B cell (primary cell): Measurements from ENCODE around the gene ATG4B. TPM values are rescaled to one million over a fixed set of nuclear protein-coding genes. Genes with fewer than 3 reads are reported as not detected.
A peak's percentile ranks its signal among the peaks of the same experiment; 100 is the strongest.

ENCODE experiments used
- ATAC-seq: fragments of 200-7000 bp; cut with Tn5 transposase; one replicate; pipeline ENCODE4 v1.10.0; 2021; ENCODE audit warnings: low read depth, mild to moderate bottlenecking, moderate number of reproducible peaks, moderate library complexity
- CTCF ChIA-PET: fragments of 350-600 bp; sonication (Branson Sonifier 250); formaldehyde crosslinking; loops from one replicate; lab custom pipeline; 2021; ENCODE audit warnings: antibody characterized with exemption, inconsistent platforms; lab: Charles Lee
- POLR2A ChIA-PET: fragments of 350-600 bp; sonication (Branson Sonifier 250); formaldehyde crosslinking; loops from one replicate; lab custom pipeline; 2021; ENCODE audit warnings: antibody characterized with exemption; lab: Charles Lee
- DNase-seq: peaks from one replicate; pipeline ENCODE4 v3.0.0; 2013
- H2AFZ ChIP-seq: 2 replicates; pipeline ENCODE4 v1.6.1; 2012; ENCODE audit warnings: mild to moderate bottlenecking, low read depth, low read length; ENCODE audit not compliant: insufficient read depth, poor library complexity, severe bottlenecking
- H3K27ac ChIP-seq, 2 donors: 1 replicate in 1 of 2; 2 replicates in 1 of 2; pipeline ENCODE4 v1.5.1; 2012 to 2013; ENCODE audit warnings: low read length in 2 of 2, mild to moderate bottlenecking in 2 of 2, moderate library complexity in 1 of 2
- H3K27me3 ChIP-seq, 4 experiments: fragments of 200-600 bp in 1 of 4; sonication (generic) in 1 of 4; replicated peaks in 1 of 4; 1 replicate in 2 of 4; 2 replicates in 2 of 4; pipeline versions ENCODE4 v1.6.1 to v1.7.0; 2013 to 2016; ENCODE audit warnings: low read length in 3 of 4, mild to moderate bottlenecking in 2 of 4, mixed read lengths in 1 of 4, moderate library complexity in 1 of 4; ENCODE audit not compliant: insufficient read depth in 4 of 4, control insufficient read depth in 3 of 4; ENCODE audit errors: control extremely low read depth in 1 of 4
- H3K36me3 ChIP-seq, 2 experiments: replicated peaks in 1 of 2; 1 replicate in 1 of 2; 2 replicates in 1 of 2; pipeline versions ENCODE4 v1.6.1 to v1.7.1; 2013; ENCODE audit warnings: low read length in 1 of 2; ENCODE audit not compliant: insufficient read depth in 2 of 2, control insufficient read depth in 1 of 2; ENCODE audit errors: control extremely low read depth in 1 of 2, extremely low read depth in 1 of 2
- H3K4me1 ChIP-seq, 2 donors: fragments of 200-600 bp in 1 of 2; sonication (generic) in 1 of 2; 1 replicate in 1 of 2; 2 replicates in 1 of 2; pipeline versions ENCODE4 v1.5.1 to v1.6.1; 2013 to 2017; ENCODE audit warnings: low read length in 2 of 2; ENCODE audit not compliant: control insufficient read depth in 2 of 2, insufficient read depth in 2 of 2
- H3K4me2 ChIP-seq: replicated peaks from 2 replicates; pipeline ENCODE3; 2012; ENCODE audit warnings: mild to moderate bottlenecking, low read depth, low read length; ENCODE audit not compliant: poor library complexity, severe bottlenecking
- H3K4me3 ChIP-seq, 5 experiments: fragments of 200-600 bp in 1 of 5; sonication (generic) in 1 of 5; 1 replicate in 3 of 5; 2 replicates in 2 of 5; pipeline versions ENCODE4 v1.5.1 to v1.7.0; 2011 to 2016; ENCODE audit warnings: low read length in 4 of 5, mild to moderate bottlenecking in 4 of 5, low read depth in 2 of 5, control low read depth in 1 of 5, moderate library complexity in 1 of 5; ENCODE audit not compliant: insufficient read depth in 1 of 5; ENCODE audit errors: control extremely low read depth in 1 of 5, extremely low read depth in 1 of 5
- H3K79me2 ChIP-seq: fragments of 200-600 bp; sonication (generic); one replicate; pipeline ENCODE4 v1.6.0; 2016; ENCODE audit warnings: low read length; ENCODE audit not compliant: control insufficient read depth, insufficient read depth
- H3K9ac ChIP-seq: fragments of 200-600 bp; sonication (generic); 2 replicates; pipeline ENCODE4 v1.6.1; 2017; ENCODE audit warnings: mild to moderate bottlenecking, low read length, moderate library complexity
- H3K9me3 ChIP-seq, 3 donors: one replicate each; pipeline versions ENCODE4 v1.6.1 to v1.7.1; 2013; ENCODE audit warnings: low read length in 2 of 3; ENCODE audit not compliant: control insufficient read depth in 2 of 3, insufficient read depth in 1 of 3; ENCODE audit errors: control extremely low read depth in 1 of 3
- H4K20me1 ChIP-seq: 2 replicates; pipeline ENCODE4 v1.6.0; 2012; ENCODE audit warnings: mild to moderate bottlenecking, low read length; ENCODE audit not compliant: insufficient read depth, control insufficient read depth, poor library complexity, severe bottlenecking
- H3K27ac Mint-ChIP-seq: one replicate; pipeline ENCODE4 v1.8.0; 2021; ENCODE audit warnings: mixed read lengths
- H3K27me3 Mint-ChIP-seq: one replicate; pipeline ENCODE4 v1.8.0; 2021; ENCODE audit warnings: mixed read lengths
- H3K4me1 Mint-ChIP-seq: one replicate; pipeline ENCODE4 v1.8.0; 2021; ENCODE audit warnings: mixed read lengths
- H3K4me3 Mint-ChIP-seq: one replicate; pipeline ENCODE4 v1.8.0; 2021; ENCODE audit warnings: mixed read lengths
- H3K9me3 Mint-ChIP-seq: one replicate; pipeline ENCODE4 v1.8.0; 2022; ENCODE audit warnings: mixed read lengths; ENCODE audit not compliant: insufficient read depth
- CTCF ChIP-seq: fragments of 200-600 bp; IDR thresholded peaks from one replicate; pipeline ENCODE4 v1.8.0; 2022; ENCODE audit warnings: antibody characterized with exemption, mild to moderate bottlenecking
- EZH2 ChIP-seq: IDR thresholded peaks from 2 replicates; pipeline ENCODE4 v1.6.1; 2012; ENCODE audit warnings: borderline replicate concordance, low read depth, mild to moderate bottlenecking, moderate library complexity, low read length; ENCODE audit not compliant: insufficient read depth, poor library complexity, severe bottlenecking
- WGBS: methylation state at CpG from one replicate; pipeline ENCODE4 v1.1.5; 2013; ENCODE audit warnings: missing lambda C conversion rate; ENCODE audit not compliant: insufficient coverage; 5-methylcytosine and 5-hydroxymethylcytosine counted together
- intact Hi-C: fragments of 100-400 bp; cut with micrococcal nuclease; formaldehyde crosslinking; loops from one replicate; pipeline ENCODE4 v1.10.0; 2022
- polyA plus RNA-seq: library from polyadenylated mRNA; depleted of rRNA; stranded (reverse); fragments of >200 nt; gene quantifications from 2 replicates; pipeline ENCODE4 v1.2.3, GENCODE V29; 2012
- total RNA-seq, 2 donors: library from RNA; stranded (reverse); fragments of 120-200 nt in 1 of 2; gene quantifications; 1 replicate in 1 of 2; 2 replicates in 1 of 2; pipeline versions ENCODE4 v1.2.3 to v1.2.4, GENCODE V29; 2013 to 2022

The ATG4B gene
- total and polyA plus RNA-seq, 2 donors (not counting 1 experiment from before 2014, with no cell fraction given), result 130 TPM

- intact Hi-C loops, result no loop called here
Measured at GRCh38 chr2:241611062-241611461, 26.4 kb upstream of the ATG4B start.

More at GRCh38 chr2:241611062-241611461, 26.4 kb upstream of the ATG4B start:
- peak overlapping the region; percentile 66 for H3K4me3 Mint-ChIP-seq
- Histone ChIP-seq H3K9ac (no peak overlapping the region), H3K79me2 (peaks cover 46% of the 10 kb centered on the region), H3K4me3 (no peak overlapping the region), H3K9me3 (no peaks in the 10 kb centered on the region), H3K4me1 (peaks cover 8 to 16% of the 10 kb centered on the region in 2 donors), H3K27me3 (no peaks in the 10 kb centered on the region), H3K4me2 (peak overlapping the region; percentile 99), H2AFZ (no peak overlapping the region), H4K20me1 (peaks cover 21% of the 10 kb centered on the region), H3K36me3 (no peaks in the 10 kb centered on the region), H3K27ac (no peak overlapping the region)
- H3K4me1 Mint-ChIP-seq, result peaks cover 23% of the 10 kb centered on the region
- 98% methylated on average over 8 of the region's 13 CpGs for WGBS
- ChIA-PET CTCF (interaction anchor here (0.7 kb wide), 1 partner anchor 27 kb away, joined by 5 read pairs; no protein-coding TSS in a partner anchor), POLR2A (interaction anchor here (0.7 kb wide), 1 partner anchor 31 kb away, joined by 7 read pairs; no protein-coding TSS in a partner anchor)
- TF ChIP-seq CTCF (no peak), EZH2 (no peak)
- no peaks in the 10 kb centered on the region for H3K9me3 Mint-ChIP-seq
- no peaks in the 10 kb centered on the region for H3K27me3 Mint-ChIP-seq
- H3K27ac Mint-ChIP-seq, result no peak overlapping the region
- DNase-seq (no peak), ATAC-seq (no peak)
